HUDEP-2 (cell line): ENCODE measurements around the gene UBE2D2.

Source experiments
- DNase-seq, 76 experiments: peaks; one replicate each; lab custom pipeline; 2025; ENCODE audit not compliant: unreplicated experiment in 76 of 76; lab: John Stamatoyannopoulos, UW

The UBE2D2 gene

GRCh38 chr5:139658928-139659667 is 98.0 kb downstream of the UBE2D2 start:
- DNase-seq, result peak in 36 of 76 experiments; percentile 3 to 60 (median 30)

DNA sequence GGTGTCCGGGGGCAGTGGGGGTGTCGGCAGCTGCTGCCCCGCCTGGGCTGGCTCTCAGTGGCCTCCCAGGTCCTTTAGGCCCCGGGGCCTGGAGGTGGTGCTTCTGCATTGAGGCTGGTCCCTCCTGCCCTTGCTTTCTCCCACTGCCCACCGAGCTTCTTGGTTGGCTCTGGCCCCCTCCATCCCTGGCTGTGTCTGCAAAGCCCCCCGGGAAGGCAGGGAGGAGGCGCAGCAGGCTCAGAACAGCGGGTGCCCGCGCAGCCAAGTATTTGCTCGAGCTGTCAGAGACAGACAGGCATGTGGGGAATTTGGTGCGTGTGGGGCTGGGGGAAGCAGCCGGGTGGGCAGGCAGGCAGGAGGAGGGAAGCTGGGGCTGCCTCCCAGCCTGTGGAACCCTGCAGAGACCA is 98.6 kb downstream of the UBE2D2 start:
- no peak for DNase-seq

- peak in 31 of 76 experiments; percentile 17 to 47 (median 32) for DNase-seq
Measured at GRCh38 chr5:139660105-139660922, 99.2 kb downstream of the UBE2D2 start.

- peak in 74 of 76 experiments; percentile 29 to 90 (median 78) for DNase-seq
Measured at GRCh38 chr5:139660923-139661814, 100.0 kb downstream of the UBE2D2 start.

DNA sequence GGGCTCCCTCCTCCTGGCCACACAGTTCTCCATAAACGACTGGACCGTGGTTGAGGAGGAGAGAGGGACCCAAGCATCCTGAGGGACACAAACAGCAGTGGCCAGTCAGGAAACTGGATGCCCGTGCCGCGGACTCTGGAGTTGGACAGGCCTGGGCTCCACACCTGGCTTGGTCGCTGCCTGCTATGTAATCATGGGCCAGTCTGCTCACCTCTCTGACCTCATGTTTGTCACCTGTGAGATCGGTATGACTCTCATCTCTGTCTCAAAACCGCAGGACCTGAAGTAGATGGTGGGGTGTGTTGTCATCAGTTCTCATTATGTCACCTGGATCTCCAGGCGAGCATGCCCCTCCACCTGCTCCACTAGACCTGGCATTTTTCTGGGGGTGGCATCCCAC is 101.5 kb downstream of the UBE2D2 start:
- DNase-seq, result no peak

- DNase-seq, result no peak
Measured at GRCh38 chr5:139663207-139664085, 102.3 kb downstream of the UBE2D2 start.

GRCh38 chr5:139664086-139664693 is 103.1 kb downstream of the UBE2D2 start:
- DNase-seq, result peak in 1 of 76 experiments; percentile 13

DNA sequence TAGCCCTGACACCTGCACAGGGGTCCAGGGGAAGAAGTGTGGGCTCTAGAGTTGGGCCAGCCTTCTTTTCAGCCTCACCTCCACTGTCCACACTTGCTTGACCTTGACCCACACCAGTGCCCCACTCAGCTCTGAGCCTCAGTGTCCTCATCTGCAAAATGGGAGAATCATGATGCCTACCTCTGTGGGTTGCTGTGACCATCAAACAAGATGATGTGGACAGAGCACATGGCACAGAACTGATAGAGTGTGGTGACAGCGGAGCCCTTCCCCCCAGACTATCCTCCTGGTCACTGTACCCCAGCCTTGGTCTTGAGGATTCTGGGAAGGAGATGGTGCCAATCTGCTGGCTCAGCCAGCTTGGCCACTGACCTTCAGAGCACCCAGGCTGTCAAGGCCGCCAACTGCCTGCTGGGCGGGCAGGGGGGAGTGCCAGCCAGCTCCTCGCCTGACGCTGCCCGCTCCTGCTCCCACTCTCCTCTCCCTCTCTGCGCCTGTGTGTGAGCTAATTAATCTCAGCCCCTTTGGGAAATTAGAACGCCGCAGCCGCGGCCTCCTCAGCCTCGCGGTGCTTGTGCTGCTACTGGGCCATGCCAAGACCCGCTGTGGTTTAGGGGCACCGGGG is 103.7 kb downstream of the UBE2D2 start:
- DNase-seq, result no peak

- no peak for DNase-seq
Measured at GRCh38 chr5:139665626-139666025, 104.5 kb downstream of the UBE2D2 start.

GRCh38 chr5:139666551-139666950 is 105.4 kb downstream of the UBE2D2 start:
- DNase-seq, result no peak

DNA sequence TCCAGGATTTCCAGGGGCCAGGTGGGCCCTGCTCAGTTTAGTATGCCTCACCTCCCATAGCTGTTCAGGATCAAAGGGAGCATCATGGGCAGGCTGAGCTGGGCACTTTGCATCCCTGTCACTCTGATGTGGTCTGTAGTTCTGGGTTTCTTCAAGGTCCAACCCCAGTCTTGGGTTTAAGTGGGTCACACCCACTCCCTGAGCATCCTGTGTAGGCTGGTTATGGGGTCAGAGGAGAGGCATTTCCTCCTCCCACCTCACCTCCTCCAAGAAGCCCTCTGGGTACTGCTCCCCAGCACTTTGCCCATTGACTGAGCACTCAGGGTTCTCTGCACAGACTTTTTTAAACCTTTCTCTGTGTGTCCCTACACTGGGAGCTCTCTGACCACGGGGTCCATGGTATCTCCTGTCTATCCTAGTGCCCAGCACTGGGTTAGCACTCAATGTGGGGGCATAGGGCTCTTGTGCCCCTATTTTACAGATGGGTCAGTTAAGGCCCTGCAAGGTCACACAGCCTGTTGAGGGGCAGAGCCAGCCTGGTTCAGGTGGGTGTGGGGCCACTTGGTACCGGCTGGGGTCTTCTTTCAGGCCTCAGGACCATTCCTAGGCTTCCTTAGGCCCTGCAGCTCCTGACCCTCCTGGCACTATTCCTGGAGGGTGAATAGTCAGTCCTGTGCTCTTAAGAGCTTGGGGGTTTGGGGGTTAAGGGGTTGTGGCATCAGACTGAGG is 106.0 kb downstream of the UBE2D2 start:
- peak in 8 of 76 experiments; percentile 10 to 34 (median 18) for DNase-seq

- DNase-seq, result peak in 3 of 76 experiments; percentile 33 to 58 (median 45)
Measured at GRCh38 chr5:139667730-139668063, 106.6 kb downstream of the UBE2D2 start.

- peak in 45 of 76 experiments; percentile 3 to 76 (median 37) for DNase-seq
Measured at GRCh38 chr5:139668064-139668880, 107.1 kb downstream of the UBE2D2 start.

DNA sequence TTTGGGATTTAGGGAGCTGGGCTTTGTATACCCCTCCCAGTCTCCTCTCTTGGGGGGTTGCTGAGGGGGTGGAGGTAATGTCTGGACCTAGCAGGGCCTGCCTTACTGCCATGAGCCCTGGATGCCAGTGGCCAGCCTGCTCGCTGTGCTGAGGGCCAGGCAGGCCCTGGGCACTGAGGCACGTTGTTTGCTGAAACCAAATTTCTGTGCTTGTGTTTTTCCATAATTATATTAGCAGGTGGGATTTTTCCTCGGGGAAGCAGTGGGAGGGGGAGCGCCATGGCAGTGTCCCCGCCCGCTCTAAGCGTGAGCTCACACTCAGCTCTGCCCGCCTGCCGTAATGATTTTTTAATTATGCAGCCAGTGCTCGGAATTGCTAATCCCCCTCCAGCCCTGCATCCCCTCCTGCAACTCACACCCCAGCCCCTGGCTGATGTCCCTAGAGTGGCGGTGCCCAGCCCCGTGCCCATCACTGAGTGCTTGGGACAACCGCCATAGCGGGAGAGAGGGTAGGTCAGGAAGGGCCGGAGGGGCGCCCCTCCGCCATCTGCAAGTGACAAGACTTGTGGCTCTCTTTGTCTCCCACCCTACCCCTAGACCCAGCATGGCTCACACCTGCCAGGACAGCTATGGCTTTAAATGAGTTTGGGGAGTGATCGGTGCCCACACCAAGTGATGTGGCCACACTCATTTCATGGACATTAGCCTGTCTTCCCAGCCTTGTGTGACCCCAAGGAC is 108.0 kb downstream of the UBE2D2 start:
- peak in 8 of 76 experiments; percentile 18 to 67 (median 52) for DNase-seq

DNA sequence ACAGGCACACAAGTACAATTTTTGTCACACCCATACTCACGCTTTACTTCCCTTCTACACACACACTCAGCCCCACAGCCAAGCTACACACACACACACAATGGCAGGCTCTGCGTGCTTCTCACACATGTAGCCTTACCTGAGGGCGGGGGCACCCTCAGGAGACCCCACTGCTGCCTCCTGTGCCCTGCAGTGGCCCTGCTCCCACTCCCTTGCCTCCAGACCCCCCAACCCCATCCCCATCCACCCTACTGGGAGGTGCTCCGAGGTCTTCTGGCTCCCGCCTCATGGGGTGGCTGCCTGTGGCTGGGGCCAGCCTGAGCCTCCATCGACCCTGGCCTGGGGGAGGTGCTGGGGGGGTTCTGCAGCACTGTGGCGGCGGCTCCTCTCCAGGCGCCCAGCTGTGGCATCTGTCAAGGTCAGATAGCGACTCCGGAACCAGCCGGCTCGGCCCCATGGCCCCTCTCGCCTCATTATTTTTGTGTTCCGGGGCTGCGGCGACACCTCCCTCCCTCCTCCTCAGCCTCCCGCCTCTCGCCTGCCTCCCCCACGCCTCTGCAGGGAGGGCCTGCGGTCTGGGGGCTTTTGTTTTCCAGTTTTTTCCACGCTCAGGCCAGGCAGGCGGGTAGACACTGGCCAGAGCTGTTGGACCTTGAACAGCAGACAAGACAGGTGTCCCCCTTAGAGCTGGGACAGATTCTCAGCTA is 108.7 kb downstream of the UBE2D2 start:
- peak in 74 of 76 experiments; percentile 56 to 96 (median 89) for DNase-seq
